ENCODE data around the gene DICER1.
"Not testable (repeated sequence)": the region's sequence is repeated elsewhere in the genome, so short reads cannot be mapped to it uniquely, and the experiment has no call there.

The DICER1 gene

GRCh38 chr14:95140060-95140858 lies 17.1 kb downstream of the DICER1 start:
- H3K27ac ChIP-seq: no peak overlapping the region
- TF ChIP-seq CTCF (IDR thresholded peaks at IDR 0.05): no peak
- no peak for TF ChIP-seq ZFX (IDR thresholded peaks at IDR 0.05; ENCODE audit: borderline replicate concordance)

GRCh38 chr14:95138876-95139275 lies 18.5 kb downstream of the DICER1 start:
- H3K27ac ChIP-seq: no peak overlapping the region
- TF ChIP-seq ZFX (IDR thresholded peaks at IDR 0.05; ENCODE audit: borderline replicate concordance) (no peak), CTCF (IDR thresholded peaks at IDR 0.05) (no peak)

- H3K27ac ChIP-seq: not testable (repeated sequence)
These were observed 18.9 kb downstream of the DICER1 start for GRCh38 chr14:95138455-95138854.

- no peak overlapping the region for H3K27ac ChIP-seq
- no peak for TF ChIP-seq CTCF (IDR thresholded peaks at IDR 0.05)
- TF ChIP-seq ZFX (IDR thresholded peaks at IDR 0.05; ENCODE audit: borderline replicate concordance): no peak
These were observed 19.5 kb downstream of the DICER1 start for GRCh38 chr14:95137804-95138167.

- TF ChIP-seq CTCF (IDR thresholded peaks at IDR 0.05) (no peak), ZFX (IDR thresholded peaks at IDR 0.05; ENCODE audit: borderline replicate concordance) (no peak)
- no peak overlapping the region for H3K27ac ChIP-seq
These were observed 20.0 kb downstream of the DICER1 start for GRCh38 chr14:95137164-95137803.

- no peak overlapping the region for H3K27ac ChIP-seq
- no peak for TF ChIP-seq CTCF (IDR thresholded peaks at IDR 0.05)
These were observed 20.7 kb downstream of the DICER1 start for GRCh38 chr14:95136631-95137030.

- no peak for TF ChIP-seq ZFX (IDR thresholded peaks at IDR 0.05; ENCODE audit: borderline replicate concordance)
- TF ChIP-seq CTCF (IDR thresholded peaks at IDR 0.05): no peak
- no peak overlapping the region for H3K27ac ChIP-seq
These were observed 22.9 kb downstream of the DICER1 start for GRCh38 chr14:95134304-95134933.
